Measurements from ENCODE around the gene EEFSEC.

Gene EEFSEC

GRCh38 chr3:128410669-128411573, 257.6 kb downstream of the EEFSEC start:
- no peak for DNase-seq (ENCODE audit: low read depth, low spot score)

GRCh38 chr3:128411574-128412064, 258.3 kb downstream of the EEFSEC start:
- DNase-seq (ENCODE audit: low read depth, low spot score), result peak; percentile 66

GRCh38 chr3:128412180-128413002, 259.1 kb downstream of the EEFSEC start:
- peak; percentile 62 for DNase-seq (ENCODE audit: low read depth, low spot score)

- no peak for DNase-seq (ENCODE audit: low read depth, low spot score)
Measured at GRCh38 chr3:128413003-128413370, 259.7 kb downstream of the EEFSEC start.

- DNase-seq (ENCODE audit: low read depth, low spot score), result no peak
Measured at GRCh38 chr3:128413413-128414205, 260.3 kb downstream of the EEFSEC start.

- DNase-seq (ENCODE audit: low read depth, low spot score), result no peak
Measured at GRCh38 chr3:128415200-128415772, 262.0 kb downstream of the EEFSEC start.

DNA sequence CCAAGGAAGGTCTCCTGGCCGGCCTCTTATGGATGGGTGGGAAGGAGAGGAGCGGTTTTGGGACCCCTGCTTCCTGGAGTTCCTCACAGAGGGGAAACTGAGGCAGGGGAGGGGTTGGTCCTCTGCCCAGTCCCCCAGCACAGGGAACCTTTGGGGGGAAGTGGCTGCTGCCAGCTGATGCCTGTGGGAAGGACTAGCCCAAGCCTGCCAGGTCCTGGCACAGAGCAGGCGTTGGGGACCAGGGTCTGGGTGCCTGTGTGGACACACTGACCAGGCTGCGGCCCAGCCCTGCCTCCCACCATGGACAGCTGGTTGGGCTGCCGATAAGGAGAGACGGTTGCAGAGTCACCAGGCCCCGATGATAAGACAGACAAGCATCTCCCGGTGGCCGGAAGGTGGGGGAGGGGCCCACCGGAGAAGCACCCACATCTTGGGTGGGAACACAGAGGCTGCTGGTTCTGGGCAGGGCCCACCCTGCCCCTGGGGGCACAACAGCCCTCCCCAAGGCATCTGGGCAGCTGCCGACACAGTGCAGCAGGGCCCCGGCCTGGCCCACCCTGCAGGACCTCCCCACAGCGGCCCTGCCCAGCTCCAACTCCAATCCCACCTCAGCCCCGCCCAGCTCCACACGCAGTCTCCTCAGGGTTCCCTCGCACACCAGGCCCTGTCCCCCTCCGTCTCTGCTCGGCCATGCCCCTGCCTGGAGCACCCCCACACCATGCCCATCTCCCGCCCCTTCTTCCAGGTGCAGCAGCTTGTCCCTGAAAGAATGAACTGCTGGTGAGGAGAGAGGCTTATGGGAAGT, 262.7 kb downstream of the EEFSEC start:
- DNase-seq (ENCODE audit: low read depth, low spot score), result peak; percentile 68

DNA sequence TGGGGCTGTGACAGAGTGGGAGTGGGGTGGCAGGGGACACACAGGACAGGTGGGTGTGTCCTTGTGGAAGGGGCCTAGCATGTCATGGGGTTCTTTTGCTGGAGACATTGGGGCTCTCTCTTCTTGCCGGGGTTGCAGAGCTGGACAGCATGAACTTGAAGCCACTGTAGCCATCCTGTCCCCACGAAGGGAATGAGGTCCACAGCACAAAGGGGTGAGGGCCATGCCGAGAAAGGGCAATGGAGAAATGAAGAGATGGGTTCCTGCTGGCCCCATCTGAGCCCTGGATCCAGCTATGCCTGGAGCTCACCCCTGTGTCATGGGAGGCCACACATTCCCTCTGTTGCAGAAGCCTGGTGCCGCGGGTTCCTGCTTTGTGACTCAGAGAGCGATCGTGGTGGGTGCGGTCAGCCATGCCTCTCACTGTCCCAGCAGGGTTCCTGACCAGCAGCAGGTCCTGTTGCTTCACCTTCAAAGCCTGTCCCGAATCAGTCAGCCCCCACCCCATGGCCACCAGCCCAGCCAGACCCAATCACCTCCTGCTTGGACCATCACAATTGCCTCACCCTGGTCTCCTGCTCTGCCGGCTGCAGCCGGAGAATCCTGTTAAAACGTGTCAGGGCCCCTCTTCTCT, 263.4 kb downstream of the EEFSEC start:
- peak; percentile 88 for DNase-seq (ENCODE audit: low read depth, low spot score)

DNA sequence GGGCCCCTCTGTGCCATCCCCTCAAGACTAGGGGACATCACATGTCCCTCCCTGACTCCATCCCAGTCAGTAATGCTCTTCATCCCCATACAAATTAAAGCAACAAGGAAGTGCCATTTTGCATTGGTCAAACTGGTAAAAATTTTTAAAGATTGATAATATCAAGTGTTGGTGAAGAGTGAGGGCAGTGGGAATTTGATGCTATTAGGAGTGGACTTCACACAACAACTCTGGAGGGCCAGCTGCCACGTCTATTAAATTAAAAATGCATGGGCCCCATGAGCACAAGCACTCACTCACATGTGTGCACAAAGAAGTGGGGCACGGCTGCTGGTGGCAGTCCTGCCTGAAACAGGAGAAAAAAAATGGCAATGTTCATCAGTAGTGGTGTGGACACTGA, 265.6 kb downstream of the EEFSEC start:
- DNase-seq (ENCODE audit: low read depth, low spot score), result no peak

DNA sequence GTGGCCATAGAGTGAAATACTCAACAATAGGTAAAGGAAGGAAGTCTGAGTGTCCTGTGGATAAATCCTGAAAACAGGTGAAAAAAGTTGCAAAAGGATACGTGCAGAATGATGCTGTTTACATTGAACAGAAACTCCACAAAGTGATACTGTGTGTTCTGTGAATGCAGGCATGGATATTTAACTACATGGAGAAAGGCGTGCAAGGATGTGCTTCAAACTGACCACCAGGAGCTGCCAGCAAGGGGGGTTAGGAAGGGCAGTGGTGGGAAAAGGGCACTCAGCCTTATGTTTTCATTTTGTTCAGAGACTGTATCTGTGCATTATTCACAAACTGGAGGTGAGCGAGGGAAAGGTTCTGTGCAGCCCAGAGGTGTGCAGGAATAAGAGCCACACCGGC, 266.0 kb downstream of the EEFSEC start:
- DNase-seq (ENCODE audit: low read depth, low spot score), result no peak

GRCh38 chr3:128420289-128420688, 267.0 kb downstream of the EEFSEC start:
- no peak for DNase-seq (ENCODE audit: low read depth, low spot score)

- no peak for DNase-seq (ENCODE audit: low read depth, low spot score)
Measured at GRCh38 chr3:128420720-128421438, 267.6 kb downstream of the EEFSEC start.

GRCh38 chr3:128421439-128421836, 268.2 kb downstream of the EEFSEC start:
- DNase-seq (ENCODE audit: low read depth, low spot score), result no peak

DNA sequence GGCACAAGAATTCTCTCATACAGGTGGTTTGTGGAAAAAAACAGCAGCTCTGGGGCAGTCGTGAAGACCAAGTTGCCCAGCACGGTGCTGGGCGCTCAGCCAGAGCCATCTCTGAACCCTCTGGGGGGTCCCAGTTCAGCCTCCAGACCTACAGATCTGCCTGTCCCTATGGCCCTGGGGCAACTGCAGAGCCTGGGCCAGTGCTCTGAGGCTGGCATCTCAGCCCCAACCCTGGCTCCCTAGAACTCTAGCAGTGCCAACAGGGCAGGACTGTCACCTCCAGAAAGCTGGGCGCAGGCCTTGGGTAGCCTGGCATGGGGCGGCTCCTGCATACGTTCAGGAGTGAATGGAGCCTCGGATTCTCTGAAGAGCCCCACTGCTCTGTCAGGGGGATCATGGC, 268.7 kb downstream of the EEFSEC start:
- DNase-seq (ENCODE audit: low read depth, low spot score), result no peak

DNA sequence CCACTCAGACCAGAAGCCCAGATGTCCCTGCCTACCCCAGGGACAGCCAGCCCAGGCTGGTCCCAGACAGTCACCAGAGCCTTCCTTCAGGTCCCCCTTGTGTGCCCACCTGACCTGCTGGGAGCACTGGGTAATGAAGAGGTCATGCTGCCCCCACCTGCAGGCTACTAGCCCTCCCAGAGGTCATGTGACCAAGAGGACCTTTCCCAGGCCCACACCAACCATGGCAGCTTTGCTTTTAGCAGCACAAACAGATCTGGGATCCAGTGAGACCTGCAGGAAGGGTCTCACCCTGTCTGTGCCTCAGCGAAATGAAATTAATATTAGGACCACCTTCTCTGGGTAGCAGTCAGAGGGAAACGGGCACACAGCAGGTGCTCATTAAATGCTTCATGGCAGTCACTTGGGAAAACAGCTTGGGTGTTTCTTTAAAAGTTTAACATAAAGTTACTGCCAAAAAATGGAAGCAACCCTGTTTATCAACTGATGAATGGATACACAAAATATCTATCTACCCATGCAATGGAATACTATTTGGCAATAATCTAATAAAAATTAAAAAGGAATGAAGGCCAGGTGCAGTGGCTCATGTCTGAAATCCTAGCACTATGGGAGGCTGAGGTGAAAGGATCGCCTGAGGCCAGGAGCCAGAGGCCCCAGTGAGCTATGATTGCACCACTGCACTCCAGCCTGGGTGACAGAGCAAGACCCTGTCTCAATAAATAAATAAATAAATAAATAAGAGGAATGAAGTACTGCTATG, 269.7 kb downstream of the EEFSEC start:
- no peak for DNase-seq (ENCODE audit: low read depth, low spot score)

DNA sequence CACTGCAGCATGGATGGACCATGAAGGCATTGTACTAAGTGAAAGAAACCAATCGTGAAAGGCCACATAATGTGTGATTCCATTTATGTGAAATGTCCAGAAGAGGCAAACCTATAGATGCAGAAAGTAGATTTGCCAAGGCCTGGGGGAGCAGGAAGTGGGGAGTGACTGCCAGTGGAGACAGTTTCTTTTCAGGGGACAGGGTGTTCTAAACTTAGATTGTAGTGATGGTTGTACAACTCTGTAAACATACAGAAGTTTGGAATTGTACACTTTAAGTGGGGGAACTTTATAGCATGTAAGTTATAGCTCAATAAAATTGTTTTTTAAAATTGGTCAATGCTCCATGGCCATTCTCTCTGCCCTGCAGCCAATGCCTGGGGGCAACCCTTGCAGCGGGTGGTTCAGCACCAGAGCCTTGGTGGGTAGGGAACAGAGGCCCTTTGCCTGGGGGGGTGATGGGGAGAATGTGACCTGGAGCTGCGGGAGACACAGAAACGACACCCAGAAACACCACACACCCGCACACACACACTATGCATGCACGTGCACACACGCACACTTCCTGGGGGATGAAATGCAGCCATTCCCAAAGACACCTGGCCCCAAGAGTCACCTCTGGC, 270.4 kb downstream of the EEFSEC start:
- DNase-seq (ENCODE audit: low read depth, low spot score), result no peak

DNA sequence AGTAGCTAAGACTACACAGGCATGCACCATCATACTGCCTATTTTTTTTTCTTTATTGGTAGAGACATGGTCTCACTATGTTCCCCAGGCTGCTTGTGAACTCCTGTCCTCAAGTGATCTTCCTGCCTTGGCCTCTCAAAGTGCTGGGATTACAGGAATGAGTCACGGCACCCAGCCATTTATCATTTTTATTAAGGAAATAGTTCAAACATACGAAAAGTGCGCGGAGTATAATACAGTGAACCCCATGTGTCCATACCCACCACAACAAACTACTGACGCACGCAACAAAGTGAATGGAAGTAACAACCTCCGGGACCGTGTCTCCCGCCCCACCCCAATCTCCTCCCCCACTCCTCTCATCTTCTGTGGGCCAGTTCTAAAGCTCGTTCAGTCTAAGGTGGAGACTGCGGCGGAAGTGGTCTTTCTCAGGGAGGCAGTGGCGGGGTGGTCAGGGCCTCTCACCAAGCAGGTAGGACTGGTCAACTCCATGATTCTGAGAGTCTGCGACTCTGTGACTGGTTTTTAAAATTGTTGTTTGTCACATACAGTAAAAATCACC, 271.3 kb downstream of the EEFSEC start:
- no peak for DNase-seq (ENCODE audit: low read depth, low spot score)
